HCT116 (cell line): ENCODE measurements around the gene VAV2. TPM values are rescaled to one million over a fixed set of nuclear protein-coding genes. Genes with fewer than 3 reads are reported as not detected.

Experiments
- ATAC-seq: fragments of 200-7000 bp; cut with Tn5 transposase; 2 replicates; pipeline ENCODE4 v1.9.1; 2020; ENCODE audit warnings: mild to moderate bottlenecking, moderate library complexity
- BruUV-seq: library from RNA; stranded (reverse); fragments of 400-500 nt; replicated peaks from 2 replicates; lab custom pipeline; 2021; lab: Mats Ljungman, UMichigan
- CTCF ChIA-PET: fragments of 300-600 bp; sonication (Branson Sonifier 250); formaldehyde crosslinking; loops from one replicate; lab custom pipeline; 2021; ENCODE audit warnings: antibody characterized with exemption; lab: Charles Lee
- POLR2A ChIA-PET: fragments of 300-600, 350-600 bp; sonication (Branson Sonifier 250); formaldehyde crosslinking; loops from one replicate; lab custom pipeline; 2021; ENCODE audit warnings: antibody characterized with exemption; lab: Charles Lee
- RAD21 ChIA-PET, 2 experiments: fragments of 300-600 bp; sonication (Branson Sonifier 250); formaldehyde crosslinking; loops; one replicate each; lab custom pipeline; 2023; ENCODE audit warnings: low total read pairs in 2 of 2; ENCODE audit not compliant: uncharacterized antibody in 2 of 2, unreplicated experiment in 2 of 2, low non-redundant PET in 1 of 2; lab: Charles Lee
- DNase-seq: peaks from one replicate; pipeline ENCODE4 v3.0.0-alpha.2; 2010; ENCODE audit warnings: low read depth, low spot score
- H2AFZ ChIP-seq: fragments of 200-600 bp; shearing (Covaris generic), sonication (generic); 2 replicates; pipeline ENCODE4 v1.6.1; 2017; ENCODE audit warnings: low read depth, mixed run types, mixed read lengths, antibody characterized with exemption, low read length; ENCODE audit not compliant: poor library complexity, severe bottlenecking
- H3K27ac ChIP-seq: 2 replicates; pipeline ENCODE4 v1.5.1; 2012; ENCODE audit warnings: low read depth, low read length
- H3K27me3 ChIP-seq: fragments of 200-600 bp; sonication (generic); 2 replicates; pipeline ENCODE4 v1.6.1; 2016; ENCODE audit warnings: mixed run types, low read length, mixed read lengths; ENCODE audit not compliant: insufficient read depth
- H3K36me3 ChIP-seq, 2 experiments: fragments of 200-500 bp in 1 of 2; fragments of 200-600 bp in 1 of 2; sonication (Bioruptor generic) in 1 of 2; sonication (generic) in 1 of 2; 2 replicates each; pipeline versions ENCODE4 v1.5.1 to v1.6.1; 2014 to 2016; ENCODE audit warnings: low read length in 2 of 2, inconsistent platforms in 1 of 2, mixed read lengths in 1 of 2, mixed run types in 1 of 2; ENCODE audit not compliant: insufficient read depth in 2 of 2, control insufficient read depth in 1 of 2
- H3K4me1 ChIP-seq, 2 experiments: fragments of 200-600 bp in 1 of 2; sonication (generic) in 1 of 2; 2 replicates each; pipeline versions ENCODE4 v1.5.1 to v1.6.1; 2012 to 2017; ENCODE audit warnings: low read length in 2 of 2, inconsistent platforms in 1 of 2, mild to moderate bottlenecking in 1 of 2, mixed read lengths in 1 of 2, mixed run types in 1 of 2, moderate library complexity in 1 of 2; ENCODE audit not compliant: insufficient read depth in 2 of 2, control insufficient read depth in 1 of 2
- H3K4me2 ChIP-seq: fragments of 200-600 bp; sonication (generic); 2 replicates; pipeline ENCODE4 v1.6.1; 2017; ENCODE audit warnings: mixed run types, low read length, mixed read lengths
- H3K4me3 ChIP-seq, 2 experiments: fragments of 200-600 bp in 1 of 2; sonication (generic) in 1 of 2; replicated peaks in 1 of 2; 2 replicates each; pipeline ENCODE4 v1.5.1; 2011 to 2016; ENCODE audit warnings: low read length in 2 of 2, control low read depth in 1 of 2, low read depth in 1 of 2, mild to moderate bottlenecking in 1 of 2, mixed read lengths in 1 of 2, mixed run types in 1 of 2
- H3K79me2 ChIP-seq: fragments of 200-600 bp; sonication (generic); 2 replicates; pipeline ENCODE4 v1.6.1; 2017; ENCODE audit warnings: mild to moderate bottlenecking, mixed run types, low read length, moderate library complexity, mixed read lengths; ENCODE audit not compliant: insufficient read depth
- H3K9ac ChIP-seq: fragments of 200-600 bp; sonication (generic); 2 replicates; pipeline ENCODE4 v1.6.1; 2016; ENCODE audit warnings: low read length, mixed read lengths
- H3K9me2 ChIP-seq: fragments of 200-600 bp; sonication (generic), shearing (Covaris generic); 2 replicates; pipeline ENCODE4 v1.6.1; 2017; ENCODE audit warnings: mixed run types, mild to moderate bottlenecking, moderate library complexity; ENCODE audit not compliant: insufficient read depth
- H3K9me3 ChIP-seq, 2 experiments: fragments of 200-500 bp in 1 of 2; fragments of 200-600 bp in 1 of 2; sonication (Bioruptor generic) in 1 of 2; sonication (generic) in 1 of 2; 2 replicates each; pipeline ENCODE4 v1.6.1; 2014 to 2017; ENCODE audit warnings: low read length in 2 of 2, mixed read lengths in 2 of 2, inconsistent platforms in 1 of 2, low read depth in 1 of 2, mild to moderate bottlenecking in 1 of 2, mixed run types in 1 of 2, moderate library complexity in 1 of 2; ENCODE audit not compliant: control insufficient read depth in 1 of 2, insufficient read depth in 1 of 2
- H4K20me1 ChIP-seq: fragments of 200-600 bp; sonication (generic), shearing (Covaris generic); 2 replicates; pipeline ENCODE4 v1.6.1; 2017; ENCODE audit warnings: mixed run types, mild to moderate bottlenecking, moderate library complexity; ENCODE audit not compliant: insufficient read depth
- CBX3 ChIP-seq: IDR thresholded peaks from 2 replicates; pipeline ENCODE4 v1.6.1; 2012; ENCODE audit warnings: low read depth
- CEBPB ChIP-seq: IDR thresholded peaks from 2 replicates; pipeline ENCODE4 v1.6.1; 2012; ENCODE audit warnings: low read depth
- EGR1 ChIP-seq: IDR thresholded peaks from 2 replicates; pipeline ENCODE4 v1.6.1; 2012; ENCODE audit warnings: low read depth
- ELF1 ChIP-seq: IDR thresholded peaks from 2 replicates; pipeline ENCODE4 v1.6.1; 2012; ENCODE audit warnings: low read depth, borderline replicate concordance
- EZH2 ChIP-seq: fragments of 200-600 bp; sonication (generic); IDR thresholded peaks from 2 replicates; pipeline ENCODE4 v1.6.1; 2017; ENCODE audit warnings: antibody characterized with exemption, mixed run types
- JUND ChIP-seq: IDR thresholded peaks from 2 replicates; pipeline ENCODE4 v1.6.1; 2012
- MAX ChIP-seq: IDR thresholded peaks from 2 replicates; pipeline ENCODE4 v1.6.1; 2012
- POLR2AphosphoS5 ChIP-seq: IDR thresholded peaks from 2 replicates; pipeline ENCODE4 v1.6.1; 2011; ENCODE audit warnings: mild to moderate bottlenecking, low read depth, low read length, moderate library complexity
- RAD21 ChIP-seq: IDR thresholded peaks from 2 replicates; pipeline ENCODE4 v1.6.1; 2012; ENCODE audit warnings: low read depth, mild to moderate bottlenecking
- REST ChIP-seq: IDR thresholded peaks from 2 replicates; pipeline ENCODE4 v1.6.1; 2012; ENCODE audit warnings: low read depth
- SIN3A ChIP-seq: IDR thresholded peaks from 2 replicates; pipeline ENCODE4 v1.6.1; 2012; ENCODE audit warnings: low read depth
- SP1 ChIP-seq: IDR thresholded peaks from 2 replicates; pipeline ENCODE4 v1.6.1; 2012; ENCODE audit warnings: low read depth
- SRF ChIP-seq: IDR thresholded peaks from 2 replicates; pipeline ENCODE4 v1.6.1; 2012; ENCODE audit warnings: low read depth
- TCF7L2 ChIP-seq: IDR thresholded peaks from 2 replicates; pipeline ENCODE4 v1.7.0; 2011; ENCODE audit warnings: borderline replicate concordance, inconsistent platforms; ENCODE audit not compliant: insufficient read depth, insufficient read length; ENCODE audit errors: extremely low read depth
- YY1 ChIP-seq: IDR thresholded peaks from 2 replicates; pipeline ENCODE4 v1.6.1; 2011; ENCODE audit warnings: low read length, low read depth, moderate library complexity, mild to moderate bottlenecking; ENCODE audit not compliant: insufficient replicate concordance; ENCODE audit errors: extremely low read depth
- intact Hi-C: fragments of 100-400 bp; cut with micrococcal nuclease; formaldehyde crosslinking; loops from 2 replicates; pipeline ENCODE4 v1.10.0; 2022
- total RNA-seq: library from RNA; stranded (reverse); gene quantifications from one replicate; pipeline ENCODE4 v1.2.1, GENCODE V29; 2021; ENCODE audit not compliant: unreplicated experiment
- TF ChIP-seq, protein P1 (sequence below): IDR thresholded peaks from 2 replicates; pipeline ENCODE4 v1.6.1; 2012
- TF ChIP-seq, protein P2 (sequence below), 3 experiments: fragments of 200-600 bp in 1 of 3; sonication (generic) in 1 of 3; IDR thresholded peaks in 2 of 3; conservative IDR thresholded peaks in 1 of 3; 2 replicates each; pipeline ENCODE4 v1.5.1; 2012 to 2017; ENCODE audit warnings: low read depth in 2 of 3, low read length in 2 of 3, antibody characterized with exemption in 1 of 3, borderline replicate concordance in 1 of 3, control low read depth in 1 of 3, mild to moderate bottlenecking in 1 of 3, mixed read lengths in 1 of 3, mixed run types in 1 of 3, moderate library complexity in 1 of 3; ENCODE audit not compliant: insufficient read depth in 1 of 3

The VAV2 gene
- total RNA-seq, 1 experiment from 2014 or later, result 33.2 TPM

DNA sequence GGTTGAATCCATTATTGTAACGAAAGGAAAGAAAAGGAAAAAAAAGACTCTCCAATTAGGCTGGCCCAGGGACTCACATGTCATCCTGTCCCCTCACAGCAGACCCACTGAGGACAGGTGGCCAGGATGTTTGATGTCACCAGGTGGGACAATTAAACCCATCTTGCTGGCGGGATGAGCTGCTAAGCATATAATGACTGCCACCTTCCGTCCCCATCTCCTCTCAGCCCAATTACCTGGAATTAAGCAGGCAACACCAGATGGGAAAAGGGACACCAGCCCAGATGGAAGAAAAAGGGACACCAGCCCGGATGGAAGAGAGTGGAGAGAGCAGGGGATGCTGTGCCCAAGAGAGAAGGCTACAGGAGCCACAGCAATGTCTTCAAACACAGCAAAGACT lies 137.4 kb downstream of the VAV2 start:
- Histone ChIP-seq H3K36me3 (no peaks in the 10 kb centered on the region), H4K20me1 (no peaks in the 10 kb centered on the region), H3K27ac (no peak overlapping the region), H3K9me2 (no peaks in the 10 kb centered on the region), H3K4me2 (no peak overlapping the region), H3K9ac (no peak overlapping the region), H3K9me3 (no peaks in the 10 kb centered on the region), H2AFZ (no peak overlapping the region), H3K79me2 (0 out of 2 replicates have a peak, but pooled peaks cover 2% of the 10 kb centered on the region), H3K27me3 (no peaks in the 10 kb centered on the region), H3K4me3 (no peak overlapping the region), H3K4me1 (no peaks in the 10 kb centered on the region)
- no TSS peak for BruUV-seq
- TF ChIP-seq EZH2 (no peak), SP1 (no peak), POLR2AphosphoS5 (no peak), CEBPB (no peak), RAD21 (no peak), ELF1 (no peak), YY1 (no peak), JUND (no peak), SRF (no peak)
- intact Hi-C loops, result no loop called here
- DNase-seq (no peak), ATAC-seq (no peak)
- POLR2A ChIA-PET, result no interaction called here
- CTCF ChIA-PET, result no interaction called here
- RAD21 ChIA-PET, result no interaction called here

DNA sequence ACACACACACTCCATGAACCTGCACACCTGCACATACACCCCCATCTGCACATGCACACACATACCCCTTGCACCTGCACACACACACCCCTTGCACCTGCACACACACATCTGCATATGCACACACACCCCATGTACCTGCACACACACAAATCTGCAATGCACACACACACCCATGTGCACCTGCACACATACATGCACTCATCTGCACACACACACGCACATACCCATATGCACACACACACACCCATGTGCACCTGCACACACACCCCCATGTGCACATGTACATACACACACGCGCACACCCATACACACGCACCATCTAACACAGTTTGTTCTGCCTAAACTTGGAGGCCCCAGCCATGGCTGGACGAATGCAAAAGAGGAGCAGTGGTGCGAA lies 138.1 kb downstream of the VAV2 start:
- ChIA-PET POLR2A (no interaction called here), RAD21 (no interaction called here), CTCF (no interaction called here)
- Histone ChIP-seq H3K4me1 (no peaks in the 10 kb centered on the region), H3K4me2 (no peak overlapping the region), H4K20me1 (no peaks in the 10 kb centered on the region), H2AFZ (no peak overlapping the region), H3K36me3 (no peaks in the 10 kb centered on the region), H3K27me3 (no peaks in the 10 kb centered on the region), H3K79me2 (0 out of 2 replicates have a peak, but pooled peaks cover 2% of the 10 kb centered on the region), H3K9me2 (no peaks in the 10 kb centered on the region), H3K27ac (no peak overlapping the region), H3K4me3 (no peak overlapping the region), H3K9me3 (no peaks in the 10 kb centered on the region), H3K9ac (no peak overlapping the region)
- DNase-seq (no peak), ATAC-seq (no peak)
- BruUV-seq, result no TSS peak
- intact Hi-C loops, result no loop called here
- TF ChIP-seq SIN3A, result no peak
- TF ChIP-seq, protein P1, sequence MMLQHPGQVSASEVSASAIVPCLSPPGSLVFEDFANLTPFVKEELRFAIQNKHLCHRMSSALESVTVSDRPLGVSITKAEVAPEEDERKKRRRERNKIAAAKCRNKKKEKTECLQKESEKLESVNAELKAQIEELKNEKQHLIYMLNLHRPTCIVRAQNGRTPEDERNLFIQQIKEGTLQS, result no peak
- TF ChIP-seq CBX3, result no peak
- TF ChIP-seq REST, result no peak
- no peak for TF ChIP-seq EGR1
- no peak for TF ChIP-seq SP1
- TF ChIP-seq RAD21, result no peak
- TF ChIP-seq TCF7L2, result no peak
- no peak for TF ChIP-seq JUND
- TF ChIP-seq MAX, result no peak
- TF ChIP-seq YY1, result no peak
- TF ChIP-seq, protein P2, sequence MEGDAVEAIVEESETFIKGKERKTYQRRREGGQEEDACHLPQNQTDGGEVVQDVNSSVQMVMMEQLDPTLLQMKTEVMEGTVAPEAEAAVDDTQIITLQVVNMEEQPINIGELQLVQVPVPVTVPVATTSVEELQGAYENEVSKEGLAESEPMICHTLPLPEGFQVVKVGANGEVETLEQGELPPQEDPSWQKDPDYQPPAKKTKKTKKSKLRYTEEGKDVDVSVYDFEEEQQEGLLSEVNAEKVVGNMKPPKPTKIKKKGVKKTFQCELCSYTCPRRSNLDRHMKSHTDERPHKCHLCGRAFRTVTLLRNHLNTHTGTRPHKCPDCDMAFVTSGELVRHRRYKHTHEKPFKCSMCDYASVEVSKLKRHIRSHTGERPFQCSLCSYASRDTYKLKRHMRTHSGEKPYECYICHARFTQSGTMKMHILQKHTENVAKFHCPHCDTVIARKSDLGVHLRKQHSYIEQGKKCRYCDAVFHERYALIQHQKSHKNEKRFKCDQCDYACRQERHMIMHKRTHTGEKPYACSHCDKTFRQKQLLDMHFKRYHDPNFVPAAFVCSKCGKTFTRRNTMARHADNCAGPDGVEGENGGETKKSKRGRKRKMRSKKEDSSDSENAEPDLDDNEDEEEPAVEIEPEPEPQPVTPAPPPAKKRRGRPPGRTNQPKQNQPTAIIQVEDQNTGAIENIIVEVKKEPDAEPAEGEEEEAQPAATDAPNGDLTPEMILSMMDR (IDR thresholded peaks at IDR 0.05 in 2 of 3, conservative IDR thresholded peaks at IDR 0.05 in 1 of 3; ENCODE audit: borderline replicate concordance in 1 of 3, insufficient read depth in 1 of 3, low read depth in 2 of 3, low read length in 2 of 3), result no peak
